OCI-LY7 (cell line): ENCODE measurements around the gene KRTAP24-1. TPM values are rescaled to one million over a fixed set of nuclear protein-coding genes. Genes with fewer than 3 reads are reported as not detected.

ENCODE experiments used
- BruUV-seq: library from RNA; stranded (reverse); fragments of 400-500 nt; replicated peaks from 2 replicates; lab custom pipeline; 2021; lab: Mats Ljungman, UMichigan
- CTCF ChIA-PET: fragments of 300-600 bp; sonication (Branson Sonifier 250); formaldehyde crosslinking; loops from one replicate; lab custom pipeline; 2022; ENCODE audit warnings: antibody characterized with exemption; ENCODE audit not compliant: unreplicated experiment; lab: Charles Lee
- POLR2A ChIA-PET: fragments of 300-600 bp; sonication (Branson Sonifier 250); formaldehyde crosslinking; loops from one replicate; lab custom pipeline; 2022; ENCODE audit warnings: antibody characterized with exemption; lab: Charles Lee
- DNase-seq: peaks from one replicate; pipeline ENCODE4 v3.0.0-alpha.2; 2015; ENCODE audit warnings: low spot score
- H2AFZ ChIP-seq: fragments of 200-600 bp; sonication (generic), shearing (Covaris generic); 2 replicates; pipeline ENCODE4 v1.6.1; 2014; ENCODE audit warnings: mild to moderate bottlenecking, antibody characterized with exemption, low read length, moderate library complexity
- H3K27ac ChIP-seq: fragments of 200-600 bp; sonication (generic); 2 replicates; pipeline ENCODE4 v1.5.1; 2014; ENCODE audit warnings: mixed run types, low read depth, mild to moderate bottlenecking, moderate library complexity, low read length, inconsistent platforms; ENCODE audit not compliant: poor library complexity, severe bottlenecking
- H3K36me3 ChIP-seq: fragments of 200-600 bp; sonication (generic); 2 replicates; pipeline ENCODE4 v1.6.1; 2014; ENCODE audit warnings: mild to moderate bottlenecking, antibody characterized with exemption, low read length, moderate library complexity, mixed read lengths; ENCODE audit not compliant: insufficient read depth
- H3K4me1 ChIP-seq: fragments of 200-600 bp; sonication (generic); 2 replicates; pipeline ENCODE4 v1.5.1; 2014; ENCODE audit warnings: mild to moderate bottlenecking, low read length; ENCODE audit not compliant: insufficient read depth, poor library complexity, severe bottlenecking
- H3K4me2 ChIP-seq: fragments of 200-600 bp; sonication (generic); 2 replicates; pipeline ENCODE4 v1.6.1; 2014; ENCODE audit warnings: mild to moderate bottlenecking, low read length
- H3K4me3 ChIP-seq: fragments of 200-600 bp; sonication (generic); 2 replicates; pipeline ENCODE4 v1.5.1; 2014; ENCODE audit warnings: mild to moderate bottlenecking, low read depth, low read length; ENCODE audit not compliant: poor library complexity, severe bottlenecking
- H3K79me2 ChIP-seq: fragments of 200-600 bp; sonication (generic); 2 replicates; pipeline ENCODE4 v1.6.1; 2016; ENCODE audit warnings: low read depth, mild to moderate bottlenecking, low read length, moderate library complexity, mixed read lengths; ENCODE audit not compliant: insufficient read depth
- H3K9me2 ChIP-seq: fragments of 200-600 bp; sonication (generic); 2 replicates; pipeline ENCODE4 v1.6.1; 2016; ENCODE audit warnings: mild to moderate bottlenecking, low read length, mixed read lengths; ENCODE audit not compliant: insufficient read depth
- H3K9me3 ChIP-seq: fragments of 200-600 bp; sonication (generic); 2 replicates; pipeline ENCODE4 v1.6.1; 2014; ENCODE audit warnings: mild to moderate bottlenecking, mixed run types, low read length, mixed read lengths
- H4K20me1 ChIP-seq: fragments of 200-600 bp; sonication (generic); 2 replicates; pipeline ENCODE4 v1.6.1; 2014; ENCODE audit warnings: mild to moderate bottlenecking, antibody characterized with exemption, low read length, moderate library complexity, mixed read lengths; ENCODE audit not compliant: insufficient read depth
- CTCF ChIP-seq: fragments of 200-600 bp; sonication (generic); conservative IDR thresholded peaks from 2 replicates; pipeline ENCODE4 v1.5.1; 2014; ENCODE audit warnings: mild to moderate bottlenecking, antibody characterized with exemption, low read length, moderate library complexity, mixed read lengths
- EZH2phosphoT487 ChIP-seq: fragments of 200-600 bp; sonication (generic); IDR thresholded peaks from 2 replicates; pipeline ENCODE4 v1.6.1; 2018; ENCODE audit warnings: low read depth, borderline replicate concordance, mild to moderate bottlenecking, mixed run types, antibody characterized with exemption, low read length, moderate library complexity, mixed read lengths
- intact Hi-C: fragments of 100-400 bp; cut with micrococcal nuclease; formaldehyde crosslinking; loops from one replicate; pipeline ENCODE4 v1.10.0; 2022; ENCODE audit not compliant: unreplicated experiment
- total RNA-seq, 2 experiments: library from RNA; depleted of rRNA in 1 of 2; stranded (reverse); fragments of >200 nt in 1 of 2; shearing (Covaris generic) in 1 of 2; gene quantifications; 2 replicates each; pipeline ENCODE4 v1.2.3, GENCODE V29; 2014 to 2022

The KRTAP24-1 gene
- total RNA-seq, 2 experiments from 2014 or later = not detected

GRCh38 chr21:30306884-30307283, 24.1 kb upstream of the KRTAP24-1 start:
- POLR2A ChIA-PET = interaction anchor here (1.0 to 1.1 kb wide), 2 partner anchors 10 to 20 kb away, joined by 3 to 4 read pairs; no protein-coding TSS in a partner anchor
- H3K4me2 ChIP-seq = no peak overlapping the region
- no peaks in the 10 kb centered on the region for H3K9me2 ChIP-seq
- H3K79me2 ChIP-seq = no peaks in the 10 kb centered on the region
- no peaks in the 10 kb centered on the region for H4K20me1 ChIP-seq
- no peak for TF ChIP-seq EZH2phosphoT487
- no peak for TF ChIP-seq CTCF
- CTCF ChIA-PET = no interaction called here
- H3K4me3 ChIP-seq = no peak overlapping the region
- H3K36me3 ChIP-seq = no peaks in the 10 kb centered on the region
- no peak for DNase-seq
- H3K9me3 ChIP-seq = no peaks in the 10 kb centered on the region
- intact Hi-C loops = no loop called here
- H3K27ac ChIP-seq = no peak overlapping the region
- no peak overlapping the region for H2AFZ ChIP-seq
- H3K4me1 ChIP-seq = no peaks in the 10 kb centered on the region
- no TSS peak for BruUV-seq

- no peak overlapping the region for H3K4me3 ChIP-seq
- no peak for DNase-seq
- CTCF ChIA-PET = no interaction called here
- no peak overlapping the region for H2AFZ ChIP-seq
- H3K9me3 ChIP-seq = no peaks in the 10 kb centered on the region
- H3K4me2 ChIP-seq = no peak overlapping the region
- no peak overlapping the region for H3K27ac ChIP-seq
- TF ChIP-seq EZH2phosphoT487 = no peak
- no peak for TF ChIP-seq CTCF
- H3K79me2 ChIP-seq = no peaks in the 10 kb centered on the region
- H3K36me3 ChIP-seq = no peaks in the 10 kb centered on the region
- H3K9me2 ChIP-seq = no peaks in the 10 kb centered on the region
- POLR2A ChIA-PET = no interaction called here
- no peaks in the 10 kb centered on the region for H4K20me1 ChIP-seq
- H3K4me1 ChIP-seq = no peaks in the 10 kb centered on the region
- BruUV-seq = no TSS peak
- intact Hi-C loops = no loop called here
These were observed 22.4 kb upstream of the KRTAP24-1 start for GRCh38 chr21:30305136-30305535.

- no peaks in the 10 kb centered on the region for H3K9me2 ChIP-seq
- no peak for DNase-seq
- CTCF ChIA-PET = no interaction called here
- H4K20me1 ChIP-seq = no peaks in the 10 kb centered on the region
- H3K4me2 ChIP-seq = no peak within 1 kb of the TSS
- no peaks in the 10 kb centered on the region for H3K79me2 ChIP-seq
- BruUV-seq = no TSS peak
- H3K36me3 ChIP-seq = no peaks in the 10 kb centered on the region
- no peak within 1 kb of the TSS for H3K4me3 ChIP-seq
- POLR2A ChIA-PET = interaction anchor here (0.7 kb wide), 1 partner anchor 122 kb away, joined by 3 read pairs; no protein-coding TSS in a partner anchor
- TF ChIP-seq CTCF = no peak
- no peak for TF ChIP-seq EZH2phosphoT487
- no peak within 1 kb of the TSS for H3K27ac ChIP-seq
- intact Hi-C loops = no loop called here
- H2AFZ ChIP-seq = no peak within 1 kb of the TSS
- H3K4me1 ChIP-seq = no peaks in the 10 kb centered on the region
- no peaks in the 10 kb centered on the region for H3K9me3 ChIP-seq
These were observed 6.5 kb upstream of the KRTAP24-1 start, which contains the start of gene KRTAP25-1 for GRCh38 chr21:30289215-30289614. Gene KRTAP25-1, minus strand, starts transcription at chr21:30289514. Its CDS starts 24 bp downstream, at chr21:30289490.
